ENCODE data around the gene FBLN5. TPM values are rescaled to one million over a fixed set of nuclear protein-coding genes. Genes with fewer than 3 reads are reported as not detected.

The FBLN5 gene
- total and polyA plus RNA-seq, 9 donors: 39.2 to 353 (median 137) TPM

DNA sequence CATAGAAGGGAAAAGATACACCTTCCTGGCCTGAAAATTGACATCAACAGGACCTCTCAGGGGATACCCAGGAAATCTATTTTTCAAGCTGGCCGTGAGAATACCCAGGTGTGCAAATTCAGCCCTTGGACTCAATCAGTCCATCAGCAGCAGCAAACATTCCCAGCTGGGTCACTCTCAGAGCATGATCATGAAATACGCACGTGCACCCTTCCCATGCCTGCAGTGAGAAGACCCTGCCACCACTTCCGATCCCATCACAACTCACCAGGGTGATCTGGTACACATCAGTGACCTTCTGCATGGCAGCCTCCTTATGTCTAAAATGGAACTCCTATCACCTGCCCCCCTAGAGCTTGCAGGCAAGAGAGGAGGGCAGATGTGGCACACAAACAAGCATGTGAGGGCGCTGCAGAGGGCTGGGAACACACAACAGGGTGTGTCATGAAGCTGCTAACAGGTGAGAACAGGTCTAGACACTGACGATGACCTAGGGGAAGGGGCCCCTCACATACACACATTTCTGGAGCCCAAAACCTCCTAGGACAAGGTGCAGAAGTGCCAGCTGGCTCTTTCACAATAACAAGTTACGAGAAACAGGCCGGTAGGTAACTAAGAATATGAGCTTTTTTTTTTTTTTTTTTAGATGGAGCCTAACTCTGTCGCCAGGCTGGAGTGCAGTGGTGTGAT, 42.4 kb downstream of the FBLN5 start:
- no peaks in the 10 kb centered on the region for H3K27me3 ChIP-seq
- peaks cover 13% of the 10 kb centered on the region for H3K4me1 ChIP-seq (ENCODE audit: insufficient read depth)
- H3K9me3 ChIP-seq: no peaks in the 10 kb centered on the region
- TF ChIP-seq, protein P1, sequence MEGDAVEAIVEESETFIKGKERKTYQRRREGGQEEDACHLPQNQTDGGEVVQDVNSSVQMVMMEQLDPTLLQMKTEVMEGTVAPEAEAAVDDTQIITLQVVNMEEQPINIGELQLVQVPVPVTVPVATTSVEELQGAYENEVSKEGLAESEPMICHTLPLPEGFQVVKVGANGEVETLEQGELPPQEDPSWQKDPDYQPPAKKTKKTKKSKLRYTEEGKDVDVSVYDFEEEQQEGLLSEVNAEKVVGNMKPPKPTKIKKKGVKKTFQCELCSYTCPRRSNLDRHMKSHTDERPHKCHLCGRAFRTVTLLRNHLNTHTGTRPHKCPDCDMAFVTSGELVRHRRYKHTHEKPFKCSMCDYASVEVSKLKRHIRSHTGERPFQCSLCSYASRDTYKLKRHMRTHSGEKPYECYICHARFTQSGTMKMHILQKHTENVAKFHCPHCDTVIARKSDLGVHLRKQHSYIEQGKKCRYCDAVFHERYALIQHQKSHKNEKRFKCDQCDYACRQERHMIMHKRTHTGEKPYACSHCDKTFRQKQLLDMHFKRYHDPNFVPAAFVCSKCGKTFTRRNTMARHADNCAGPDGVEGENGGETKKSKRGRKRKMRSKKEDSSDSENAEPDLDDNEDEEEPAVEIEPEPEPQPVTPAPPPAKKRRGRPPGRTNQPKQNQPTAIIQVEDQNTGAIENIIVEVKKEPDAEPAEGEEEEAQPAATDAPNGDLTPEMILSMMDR (IDR thresholded peaks at IDR 0.05): no peak
- TF ChIP-seq POLR2A (IDR thresholded peaks at IDR 0.05): no peak
- TF ChIP-seq EP300 (IDR thresholded peaks at IDR 0.05): no peak
- H3K36me3 ChIP-seq: no peaks in the 10 kb centered on the region
- no peak overlapping the region for H3K27ac ChIP-seq
- intact Hi-C loops (cut with DNase I): loop anchor here in 1 of 4 donors (5.0 kb wide), 1 partner anchor 1272 kb away; no protein-coding TSS in a partner anchor
- 94 to 98% (median 97%) methylated on average over 9 of the region's 9 CpGs for WGBS, 3 donors
- no peak for DNase-seq
- no peak overlapping the region for H3K4me3 ChIP-seq

- WGBS, 3 donors: 83 to 91% (median 86%) methylated on average over 8 of the region's 8 CpGs
- intact Hi-C loops (cut with DNase I): loop anchor here in 1 of 4 donors (5.0 kb wide), 1 partner anchor 1273 kb away; no protein-coding TSS in a partner anchor
- H3K4me1 ChIP-seq (ENCODE audit: insufficient read depth): peaks cover 13% of the 10 kb centered on the region
- no peak for DNase-seq
- TF ChIP-seq POLR2A (IDR thresholded peaks at IDR 0.05): no peak
- TF ChIP-seq, protein P1 (IDR thresholded peaks at IDR 0.05): no peak
- no peak for TF ChIP-seq EP300 (IDR thresholded peaks at IDR 0.05)
- H3K27me3 ChIP-seq: no peaks in the 10 kb centered on the region
- no peaks in the 10 kb centered on the region for H3K36me3 ChIP-seq
- H3K27ac ChIP-seq: no peak overlapping the region
- no peaks in the 10 kb centered on the region for H3K9me3 ChIP-seq
- no peak overlapping the region for H3K4me3 ChIP-seq
These were observed 43.0 kb downstream of the FBLN5 start for GRCh38 chr14:91904483-91904882.

DNA sequence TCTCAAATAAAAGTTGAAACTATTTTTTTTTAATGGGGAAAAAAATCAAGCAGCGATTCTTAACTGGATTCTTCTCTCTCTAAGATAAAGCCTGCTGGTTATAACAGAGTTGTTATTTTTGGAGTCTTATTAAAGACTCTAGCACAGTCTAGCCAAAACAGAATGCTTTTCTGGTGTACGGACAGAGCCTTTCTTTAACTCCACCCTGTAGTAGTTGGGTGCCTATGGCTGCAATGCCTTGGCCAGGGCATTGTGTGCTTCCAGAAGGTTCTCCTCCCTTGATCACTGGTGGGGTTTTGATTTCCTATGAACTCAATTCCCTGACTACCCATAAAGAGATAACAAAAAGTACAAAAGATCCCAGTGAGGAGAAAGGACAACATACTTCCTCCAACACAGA, 44.4 kb downstream of the FBLN5 start:
- H3K27me3 ChIP-seq: no peaks in the 10 kb centered on the region
- no peak overlapping the region for H3K27ac ChIP-seq
- no peak overlapping the region for H3K4me3 ChIP-seq
- TF ChIP-seq POLR2A (IDR thresholded peaks at IDR 0.05) (no peak), EP300 (IDR thresholded peaks at IDR 0.05) (no peak)
- TF ChIP-seq, protein P1 (IDR thresholded peaks at IDR 0.05): no peak
- no peak for DNase-seq
- no peaks in the 10 kb centered on the region for H3K36me3 ChIP-seq
- peaks cover 13% of the 10 kb centered on the region for H3K4me1 ChIP-seq (ENCODE audit: insufficient read depth)
- WGBS, 3 donors: 6 to 13% (median 11%) methylated on average over 2 of the region's 2 CpGs
- H3K9me3 ChIP-seq: no peaks in the 10 kb centered on the region
- intact Hi-C loops (cut with DNase I): loop anchor here in 1 of 4 donors (5.0 kb wide), 1 partner anchor 1274 kb away; no protein-coding TSS in a partner anchor

DNA sequence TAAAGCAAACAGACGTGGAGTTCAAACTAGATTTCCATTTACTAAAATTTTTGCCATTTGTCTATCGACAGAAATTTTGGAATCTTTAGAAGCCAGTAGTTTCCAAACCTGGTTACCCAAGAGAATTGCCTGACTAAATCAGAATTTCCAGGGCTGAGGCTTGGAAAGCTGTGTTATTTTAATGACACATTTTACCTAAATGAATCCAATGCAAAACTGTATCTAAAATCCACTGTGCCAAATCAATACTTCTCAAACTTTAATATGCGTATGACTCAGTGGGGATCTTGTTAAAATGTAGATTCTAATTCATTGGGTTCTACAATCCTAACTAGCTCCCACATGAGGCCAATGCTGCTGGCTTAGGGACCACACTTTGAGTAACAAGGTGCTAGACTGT, 45.2 kb downstream of the FBLN5 start:
- TF ChIP-seq POLR2A (IDR thresholded peaks at IDR 0.05) (no peak), EP300 (IDR thresholded peaks at IDR 0.05) (no peak)
- TF ChIP-seq, protein P1 (IDR thresholded peaks at IDR 0.05): no peak
- H3K9me3 ChIP-seq: no peaks in the 10 kb centered on the region
- intact Hi-C loops (cut with DNase I): loop anchor here in 1 of 4 donors (5.0 kb wide), 1 partner anchor 1275 kb away; no protein-coding TSS in a partner anchor
- peaks cover 15% of the 10 kb centered on the region for H3K4me1 ChIP-seq (ENCODE audit: insufficient read depth)
- no peaks in the 10 kb centered on the region for H3K27me3 ChIP-seq
- no peaks in the 10 kb centered on the region for H3K36me3 ChIP-seq
- H3K4me3 ChIP-seq: no peak overlapping the region
- 85 to 92% (median 86%) methylated on average over 3 of the region's 3 CpGs for WGBS, 3 donors
- no peak overlapping the region for H3K27ac ChIP-seq
- DNase-seq: no peak
